Prostate gland (tissue), 2 donors: Measurements from ENCODE around the gene EPB41L5.

ENCODE experiments used
- POLR2A ChIP-seq: fragments of 450-650 bp; IDR thresholded peaks from one replicate; pipeline ENCODE4 v1.6.1; 2016; ENCODE audit warnings: antibody characterized with exemption, mild to moderate bottlenecking
- TF ChIP-seq, protein P1 (sequence below), 4 experiments: fragments of 200-600 bp in 2 of 4; fragments of 450-650 bp in 2 of 4; sonication (generic) in 2 of 4; IDR thresholded peaks; 1 replicate in 3 of 4; 2 replicates in 1 of 4; pipeline ENCODE4 v1.5.1; 2016 to 2019; ENCODE audit warnings: antibody characterized with exemption in 4 of 4, mild to moderate bottlenecking in 2 of 4, moderate library complexity in 2 of 4

DNA sequence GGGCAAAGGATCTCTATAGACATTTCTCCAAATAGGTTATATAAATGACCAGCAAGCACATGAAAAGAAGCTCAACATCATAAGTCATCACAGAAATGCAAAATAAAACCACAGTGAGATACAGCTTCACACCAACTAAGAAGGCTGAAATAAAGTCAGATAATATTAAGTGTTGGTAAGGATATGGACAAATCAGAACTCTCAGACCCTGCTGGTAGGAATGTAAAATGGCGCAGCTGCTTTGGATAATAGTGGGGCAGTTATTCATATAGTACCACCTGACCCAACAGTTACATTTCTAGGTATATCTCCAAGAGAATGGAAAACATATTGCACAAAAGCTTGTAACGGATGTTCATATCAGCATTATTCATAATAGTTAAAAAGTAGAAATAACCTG, 14.0 kb downstream of the EPB41L5 start:
- TF ChIP-seq, protein P1, sequence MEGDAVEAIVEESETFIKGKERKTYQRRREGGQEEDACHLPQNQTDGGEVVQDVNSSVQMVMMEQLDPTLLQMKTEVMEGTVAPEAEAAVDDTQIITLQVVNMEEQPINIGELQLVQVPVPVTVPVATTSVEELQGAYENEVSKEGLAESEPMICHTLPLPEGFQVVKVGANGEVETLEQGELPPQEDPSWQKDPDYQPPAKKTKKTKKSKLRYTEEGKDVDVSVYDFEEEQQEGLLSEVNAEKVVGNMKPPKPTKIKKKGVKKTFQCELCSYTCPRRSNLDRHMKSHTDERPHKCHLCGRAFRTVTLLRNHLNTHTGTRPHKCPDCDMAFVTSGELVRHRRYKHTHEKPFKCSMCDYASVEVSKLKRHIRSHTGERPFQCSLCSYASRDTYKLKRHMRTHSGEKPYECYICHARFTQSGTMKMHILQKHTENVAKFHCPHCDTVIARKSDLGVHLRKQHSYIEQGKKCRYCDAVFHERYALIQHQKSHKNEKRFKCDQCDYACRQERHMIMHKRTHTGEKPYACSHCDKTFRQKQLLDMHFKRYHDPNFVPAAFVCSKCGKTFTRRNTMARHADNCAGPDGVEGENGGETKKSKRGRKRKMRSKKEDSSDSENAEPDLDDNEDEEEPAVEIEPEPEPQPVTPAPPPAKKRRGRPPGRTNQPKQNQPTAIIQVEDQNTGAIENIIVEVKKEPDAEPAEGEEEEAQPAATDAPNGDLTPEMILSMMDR (IDR thresholded peaks at IDR 0.05): no peak
- TF ChIP-seq POLR2A: no peak
